HepG2 (cell line): ENCODE results near the gene HNF1B. TPM values are rescaled to one million over a fixed set of nuclear protein-coding genes. Genes with fewer than 3 reads are reported as not detected.

Experiments
- DNMT1 ChIP-seq: sonication (generic); formaldehyde crosslinking; IDR thresholded peaks from 2 replicates; pipeline ENCODE4 v1.5.1; 2020; ENCODE audit warnings: mild to moderate bottlenecking, missing genetic modification reagents
- DPF2 ChIP-seq: sonication (generic); formaldehyde crosslinking; IDR thresholded peaks from 2 replicates; pipeline ENCODE4 v1.4.0; 2020; ENCODE audit warnings: mild to moderate bottlenecking, low read depth, missing genetic modification reagents, borderline replicate concordance
- FOSL2 ChIP-seq: sonication (generic); formaldehyde crosslinking; IDR thresholded peaks from 2 replicates; pipeline ENCODE4 v1.4.0; 2020; ENCODE audit warnings: missing genetic modification reagents
- HMGA1 ChIP-seq: sonication (generic); formaldehyde crosslinking; conservative IDR thresholded peaks from 2 replicates; pipeline ENCODE4 v1.4.0; 2020; ENCODE audit warnings: missing genetic modification reagents
- HOMEZ ChIP-seq: IDR thresholded peaks from 2 replicates; pipeline ENCODE4 v1.6.1; 2016; ENCODE audit warnings: low read depth
- JUN ChIP-seq: sonication (generic); formaldehyde crosslinking; IDR thresholded peaks from 2 replicates; pipeline ENCODE4 v1.4.0; 2020; ENCODE audit warnings: mild to moderate bottlenecking, missing genetic modification reagents
- JUND ChIP-seq: sonication (generic); formaldehyde crosslinking; IDR thresholded peaks from 2 replicates; pipeline ENCODE4 v1.8.0; 2022; ENCODE audit warnings: mild to moderate bottlenecking, missing genetic modification reagents
- KLF9 ChIP-seq: IDR thresholded peaks from 2 replicates; pipeline ENCODE4 v1.6.1; 2016; ENCODE audit warnings: low read depth
- MATR3 ChIP-seq: sonication (generic); formaldehyde crosslinking; IDR thresholded peaks from 2 replicates; pipeline ENCODE4 v1.4.0; 2020; ENCODE audit warnings: missing genetic modification reagents
- PAF1 ChIP-seq: IDR thresholded peaks from 2 replicates; pipeline ENCODE4 v1.6.1; 2016; ENCODE audit warnings: missing genetic modification reagents, missing compliant biosample characterization
- RCOR2 ChIP-seq: IDR thresholded peaks from 2 replicates; pipeline ENCODE4 v1.6.1; 2016; ENCODE audit warnings: missing biosample characterization, missing genetic modification reagents
- SP4 ChIP-seq: sonication (generic); formaldehyde crosslinking; IDR thresholded peaks from 2 replicates; pipeline ENCODE4 v1.8.1; 2023; ENCODE audit warnings: mild to moderate bottlenecking, missing genetic modification reagents
- TAF15 ChIP-seq: fragments of 200-400 bp; formaldehyde crosslinking; IDR thresholded peaks from one replicate; pipeline ENCODE4 v1.6.1; 2018; ENCODE audit warnings: mild to moderate bottlenecking, low read depth, low read length; ENCODE audit not compliant: poor library complexity, severe bottlenecking
- ZBTB21 ChIP-seq: sonication (generic); formaldehyde crosslinking; IDR thresholded peaks from 2 replicates; pipeline ENCODE4 v1.4.0; 2020; ENCODE audit warnings: missing genetic modification reagents
- ZFAT ChIP-seq: sonication (generic); formaldehyde crosslinking; conservative IDR thresholded peaks from 2 replicates; pipeline ENCODE4 v1.8.1; 2023; ENCODE audit warnings: missing genetic modification reagents, inconsistent platforms
- ZNF143 ChIP-seq: sonication (generic); formaldehyde crosslinking; IDR thresholded peaks from 2 replicates; pipeline ENCODE4 v1.4.0; 2020; ENCODE audit warnings: missing genetic modification reagents
- ZNF180 ChIP-seq: sonication (generic); formaldehyde crosslinking; IDR thresholded peaks from 2 replicates; pipeline ENCODE4 v1.4.0; 2020; ENCODE audit warnings: low read depth, missing genetic modification reagents, borderline replicate concordance
- ZNF329 ChIP-seq: sonication (generic); formaldehyde crosslinking; IDR thresholded peaks from 2 replicates; pipeline ENCODE4 v1.9.0; 2021; ENCODE audit warnings: low read depth, mild to moderate bottlenecking, missing genetic modification reagents
- ZNF343 ChIP-seq: sonication (generic); formaldehyde crosslinking; IDR thresholded peaks from 2 replicates; pipeline ENCODE4 v1.4.0; 2020; ENCODE audit warnings: mild to moderate bottlenecking, missing genetic modification reagents
- polyA plus RNA-seq, 8 experiments: library from polyadenylated mRNA; depleted of rRNA in 3 of 8; stranded (reverse) in 7 of 8; unstranded in 1 of 8; fragments of >200 nt; fragmentation: Illumina TruSeq in 4 of 8; extraction: Trizol in 4 of 8; gene quantifications; 2 replicates each; pipeline versions ENCODE4 v1.2.1 to v1.2.3, GENCODE V29; 2011 to 2016; ENCODE audit warnings: low read depth in 4 of 8, missing spikeins in 1 of 8, mixed read lengths in 1 of 8; ENCODE audit not compliant: insufficient read depth in 1 of 8
- total RNA-seq, 5 experiments: library from RNA; depleted of rRNA; stranded (reverse); fragments of >200 nt; fragmentation: Illumina TruSeq; extraction: Trizol; gene quantifications; 2 replicates each; pipeline ENCODE4 v1.2.3, GENCODE V29; 2016; ENCODE audit warnings: low read depth in 1 of 5
- TF ChIP-seq, protein P1 (sequence below), 2 experiments: fragments of 450-650 bp in 1 of 2; sonication (generic) in 1 of 2; formaldehyde crosslinking; IDR thresholded peaks; 2 replicates each; pipeline versions ENCODE4 v1.5.0 to v1.8.0; 2020 to 2022; ENCODE audit warnings: mild to moderate bottlenecking in 1 of 2, missing genetic modification reagents in 1 of 2
- TF ChIP-seq, protein P2 (sequence below): sonication (generic); formaldehyde crosslinking; IDR thresholded peaks from 2 replicates; pipeline ENCODE4 v1.4.0; 2020; ENCODE audit warnings: missing genetic modification reagents, mild to moderate bottlenecking, borderline replicate concordance
- TF ChIP-seq, protein P3 (sequence below): sonication (generic); formaldehyde crosslinking; conservative IDR thresholded peaks from 2 replicates; pipeline ENCODE4 v1.4.0; 2020; ENCODE audit warnings: mild to moderate bottlenecking, missing genetic modification reagents, moderate library complexity

The HNF1B gene
- total and polyA plus RNA-seq, 2 of the 13 experiments (the other 11 are each of a cell fraction or from before 2014, with no cell fraction given): 1.9 to 5.3 TPM

DNA sequence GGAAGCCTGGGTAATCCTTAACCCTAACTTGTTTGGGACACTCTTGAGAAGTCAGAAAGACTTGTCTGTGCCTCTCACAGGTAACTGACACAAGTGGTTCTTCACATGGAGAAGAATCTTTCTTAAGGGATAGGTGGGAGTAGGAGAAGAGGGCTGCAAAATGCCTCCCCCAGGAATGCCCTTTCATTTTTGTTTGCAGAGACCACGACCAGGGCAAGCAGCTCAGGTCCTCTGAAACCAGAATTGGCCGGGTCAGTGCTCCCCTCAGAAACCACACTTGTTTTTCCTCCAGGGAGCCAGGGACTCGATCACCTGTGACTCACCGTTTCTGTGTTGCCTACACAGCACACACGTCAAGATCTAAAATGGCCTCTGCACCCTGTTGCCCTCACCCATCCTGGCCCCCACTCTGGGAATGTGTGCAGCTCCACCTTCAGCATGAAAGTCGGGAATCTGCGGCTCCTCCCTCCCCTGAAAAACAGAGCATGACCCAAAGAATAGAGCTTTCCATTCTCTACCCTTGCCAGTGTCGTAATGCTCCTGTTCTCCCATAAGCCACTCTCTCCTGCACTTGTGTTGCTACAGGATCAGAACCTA, 36.1 kb downstream of the HNF1B start (continued):
- TF ChIP-seq, protein P1, sequence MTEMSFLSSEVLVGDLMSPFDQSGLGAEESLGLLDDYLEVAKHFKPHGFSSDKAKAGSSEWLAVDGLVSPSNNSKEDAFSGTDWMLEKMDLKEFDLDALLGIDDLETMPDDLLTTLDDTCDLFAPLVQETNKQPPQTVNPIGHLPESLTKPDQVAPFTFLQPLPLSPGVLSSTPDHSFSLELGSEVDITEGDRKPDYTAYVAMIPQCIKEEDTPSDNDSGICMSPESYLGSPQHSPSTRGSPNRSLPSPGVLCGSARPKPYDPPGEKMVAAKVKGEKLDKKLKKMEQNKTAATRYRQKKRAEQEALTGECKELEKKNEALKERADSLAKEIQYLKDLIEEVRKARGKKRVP (CRISPR knock-in tag; IDR thresholded peaks at IDR 0.05): no peak
- TF ChIP-seq TAF15 (no peak), JUN (CRISPR knock-in tag) (no peak), DPF2 (CRISPR knock-in tag) (peak; percentile 45; the same call in 1 of the 2 replicates), ZNF180 (CRISPR knock-in tag) (no peak), ZNF329 (CRISPR knock-in tag) (no peak), RCOR2 (no peak; the same call in 1 of the 2 replicates), HMGA1 (CRISPR knock-in tag) (no peak), PAF1 (CRISPR knock-in tag) (no peak), ZNF343 (no peak), DNMT1 (CRISPR knock-in tag) (no peak), JUND (CRISPR knock-in tag) (no peak), SP4 (CRISPR knock-in tag) (no peak), KLF9 (CRISPR knock-in tag) (0 out of 2 replicates have a peak, but pooled peaks have one; percentile 59), MATR3 (CRISPR knock-in tag) (no peak), ZBTB21 (CRISPR knock-in tag) (peak; percentile 45; the same call in 1 of the 2 replicates), FOSL2 (peak; percentile 93), HOMEZ (CRISPR knock-in tag) (peak; percentile 70), ZFAT (CRISPR knock-in tag) (0 out of 2 replicates have a peak, but pooled peaks have one; percentile 49), ZNF143 (CRISPR knock-in tag) (peak; percentile 47)
- TF ChIP-seq, protein P2, sequence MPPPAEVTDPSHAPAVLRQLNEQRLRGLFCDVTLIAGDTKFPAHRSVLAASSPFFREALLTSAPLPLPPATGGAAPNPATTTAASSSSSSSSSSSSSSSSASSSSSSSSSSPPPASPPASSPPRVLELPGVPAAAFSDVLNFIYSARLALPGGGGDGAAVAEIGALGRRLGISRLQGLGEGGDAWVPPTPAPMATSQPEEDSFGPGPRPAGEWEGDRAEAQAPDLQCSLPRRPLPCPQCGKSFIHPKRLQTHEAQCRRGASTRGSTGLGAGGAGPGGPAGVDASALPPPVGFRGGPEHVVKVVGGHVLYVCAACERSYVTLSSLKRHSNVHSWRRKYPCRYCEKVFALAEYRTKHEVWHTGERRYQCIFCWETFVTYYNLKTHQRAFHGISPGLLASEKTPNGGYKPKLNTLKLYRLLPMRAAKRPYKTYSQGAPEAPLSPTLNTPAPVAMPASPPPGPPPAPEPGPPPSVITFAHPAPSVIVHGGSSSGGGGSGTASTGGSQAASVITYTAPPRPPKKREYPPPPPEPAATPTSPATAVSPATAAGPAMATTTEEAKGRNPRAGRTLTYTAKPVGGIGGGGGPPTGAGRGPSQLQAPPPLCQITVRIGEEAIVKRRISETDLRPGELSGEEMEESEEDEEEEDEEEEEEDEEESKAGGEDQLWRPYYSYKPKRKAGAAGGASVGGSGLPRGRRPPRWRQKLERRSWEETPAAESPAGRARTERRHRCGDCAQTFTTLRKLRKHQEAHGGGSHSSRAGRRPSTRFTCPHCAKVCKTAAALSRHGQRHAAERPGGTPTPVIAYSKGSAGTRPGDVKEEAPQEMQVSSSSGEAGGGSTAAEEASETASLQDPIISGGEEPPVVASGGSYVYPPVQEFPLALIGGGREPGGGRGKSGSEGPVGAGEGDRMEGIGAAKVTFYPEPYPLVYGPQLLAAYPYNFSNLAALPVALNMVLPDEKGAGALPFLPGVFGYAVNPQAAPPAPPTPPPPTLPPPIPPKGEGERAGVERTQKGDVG (CRISPR knock-in tag): no peak
- TF ChIP-seq, protein P3, sequence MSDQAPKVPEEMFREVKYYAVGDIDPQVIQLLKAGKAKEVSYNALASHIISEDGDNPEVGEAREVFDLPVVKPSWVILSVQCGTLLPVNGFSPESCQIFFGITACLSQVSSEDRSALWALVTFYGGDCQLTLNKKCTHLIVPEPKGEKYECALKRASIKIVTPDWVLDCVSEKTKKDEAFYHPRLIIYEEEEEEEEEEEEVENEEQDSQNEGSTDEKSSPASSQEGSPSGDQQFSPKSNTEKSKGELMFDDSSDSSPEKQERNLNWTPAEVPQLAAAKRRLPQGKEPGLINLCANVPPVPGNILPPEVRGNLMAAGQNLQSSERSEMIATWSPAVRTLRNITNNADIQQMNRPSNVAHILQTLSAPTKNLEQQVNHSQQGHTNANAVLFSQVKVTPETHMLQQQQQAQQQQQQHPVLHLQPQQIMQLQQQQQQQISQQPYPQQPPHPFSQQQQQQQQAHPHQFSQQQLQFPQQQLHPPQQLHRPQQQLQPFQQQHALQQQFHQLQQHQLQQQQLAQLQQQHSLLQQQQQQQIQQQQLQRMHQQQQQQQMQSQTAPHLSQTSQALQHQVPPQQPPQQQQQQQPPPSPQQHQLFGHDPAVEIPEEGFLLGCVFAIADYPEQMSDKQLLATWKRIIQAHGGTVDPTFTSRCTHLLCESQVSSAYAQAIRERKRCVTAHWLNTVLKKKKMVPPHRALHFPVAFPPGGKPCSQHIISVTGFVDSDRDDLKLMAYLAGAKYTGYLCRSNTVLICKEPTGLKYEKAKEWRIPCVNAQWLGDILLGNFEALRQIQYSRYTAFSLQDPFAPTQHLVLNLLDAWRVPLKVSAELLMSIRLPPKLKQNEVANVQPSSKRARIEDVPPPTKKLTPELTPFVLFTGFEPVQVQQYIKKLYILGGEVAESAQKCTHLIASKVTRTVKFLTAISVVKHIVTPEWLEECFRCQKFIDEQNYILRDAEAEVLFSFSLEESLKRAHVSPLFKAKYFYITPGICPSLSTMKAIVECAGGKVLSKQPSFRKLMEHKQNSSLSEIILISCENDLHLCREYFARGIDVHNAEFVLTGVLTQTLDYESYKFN (CRISPR knock-in tag): peak; percentile 76
